SK-N-SH (cell line): ENCODE data around the gene CACNG5. TPM values are rescaled to one million over a fixed set of nuclear protein-coding genes. Genes with fewer than 3 reads are reported as not detected.

Experiments used
- CTCF ChIA-PET: fragments of 300-600, 350-600 bp; formaldehyde crosslinking; extraction: SDS; loops from one replicate; lab custom pipeline; 2021; lab: Yijun Ruan, JAX
- POLR2A ChIA-PET: fragments of 350-600 bp; sonication (Branson Sonifier 250); formaldehyde crosslinking; extraction: SDS; loops from one replicate; lab custom pipeline; 2020; ENCODE audit warnings: antibody characterized with exemption, inconsistent platforms; lab: Yijun Ruan, JAX
- DNase-seq: peaks from one replicate; pipeline ENCODE4 v3.0.0; 2012
- H2AFZ ChIP-seq: fragments of 200-600 bp; sonication (generic); 2 replicates; pipeline ENCODE4 v1.8.1; 2016; ENCODE audit warnings: antibody characterized with exemption, mild to moderate bottlenecking, low read depth
- H3F3A ChIP-seq: fragments of 200-600 bp; sonication (generic); replicated peaks from 2 replicates; pipeline ENCODE3; 2016; ENCODE audit warnings: antibody characterized with exemption, mild to moderate bottlenecking; ENCODE audit not compliant: insufficient read depth
- H3K27ac ChIP-seq, 2 experiments: fragments of 200-500 bp in 1 of 2; fragments of 200-600 bp in 1 of 2; sonication (Bioruptor generic) in 1 of 2; sonication (generic), shearing (Covaris generic) in 1 of 2; 2 replicates each; pipeline versions ENCODE4 v1.5.1 to v1.6.1; 2014 to 2016; ENCODE audit warnings: low read depth in 2 of 2, inconsistent platforms in 1 of 2, low read length in 1 of 2, mild to moderate bottlenecking in 1 of 2, mixed read lengths in 1 of 2
- H3K27me3 ChIP-seq: fragments of 200-600 bp; sonication (generic), shearing (Covaris generic); 2 replicates; pipeline ENCODE4 v1.6.1; 2016; ENCODE audit warnings: mixed run types; ENCODE audit not compliant: insufficient read depth
- H3K36me3 ChIP-seq, 2 experiments: fragments of 200-500 bp in 1 of 2; fragments of 200-600 bp in 1 of 2; sonication (Bioruptor generic) in 1 of 2; sonication (generic) in 1 of 2; replicated peaks in 1 of 2; 2 replicates each; pipeline versions ENCODE3 to v1.5.1; 2014 to 2016; ENCODE audit warnings: low read length in 1 of 2, mild to moderate bottlenecking in 1 of 2; ENCODE audit not compliant: insufficient read depth in 2 of 2, control insufficient read depth in 1 of 2
- H3K4me1 ChIP-seq, 2 experiments: fragments of 200-500 bp in 1 of 2; fragments of 200-600 bp in 1 of 2; sonication (Bioruptor generic) in 1 of 2; sonication (generic), shearing (Covaris generic) in 1 of 2; 2 replicates each; pipeline versions ENCODE4 v1.5.1 to v1.6.1; 2014 to 2016; ENCODE audit warnings: low read depth in 1 of 2, low read length in 1 of 2, mixed run types in 1 of 2; ENCODE audit not compliant: insufficient read depth in 2 of 2, control insufficient read depth in 1 of 2
- H3K4me2 ChIP-seq: fragments of 200-600 bp; sonication (generic), shearing (Covaris generic); 2 replicates; pipeline ENCODE4 v1.6.1; 2017; ENCODE audit warnings: mixed run types
- H3K4me3 ChIP-seq, 2 experiments: fragments of 200-500 bp in 1 of 2; fragments of 200-600 bp in 1 of 2; sonication (Bioruptor generic) in 1 of 2; sonication (generic), shearing (Covaris generic) in 1 of 2; 2 replicates each; pipeline versions ENCODE4 v1.5.1 to v1.8.1; 2014 to 2016; ENCODE audit warnings: low read depth in 2 of 2, inconsistent platforms in 1 of 2, low read length in 1 of 2, mild to moderate bottlenecking in 1 of 2, mixed read lengths in 1 of 2, moderate library complexity in 1 of 2
- H3K79me2 ChIP-seq: fragments of 200-600 bp; sonication (generic); 2 replicates; pipeline ENCODE4 v1.8.1; 2017; ENCODE audit warnings: mild to moderate bottlenecking; ENCODE audit not compliant: insufficient read depth
- H3K9ac ChIP-seq: fragments of 200-600 bp; sonication (generic); 2 replicates; pipeline ENCODE4 v1.6.1; 2017; ENCODE audit warnings: mixed run types
- H3K9me2 ChIP-seq: fragments of 200-600 bp; sonication (generic); 2 replicates; pipeline ENCODE4 v1.6.1; 2017; ENCODE audit warnings: mixed run types
- H3K9me3 ChIP-seq: fragments of 200-600 bp; sonication (generic); 2 replicates; pipeline ENCODE4 v1.6.1; 2017; ENCODE audit warnings: mixed run types, mild to moderate bottlenecking, moderate library complexity
- H4K20me1 ChIP-seq: fragments of 200-600 bp; sonication (generic); 2 replicates; pipeline ENCODE4 v1.6.1; 2017; ENCODE audit warnings: mild to moderate bottlenecking, mixed run types; ENCODE audit not compliant: insufficient read depth
- ELF1 ChIP-seq: IDR thresholded peaks from 2 replicates; pipeline ENCODE4 v1.4.0; 2012
- FOSL2 ChIP-seq: IDR thresholded peaks from 2 replicates; pipeline ENCODE4 v1.4.0; 2012; ENCODE audit warnings: low read depth, mild to moderate bottlenecking, moderate library complexity, borderline replicate concordance
- FOXM1 ChIP-seq: IDR thresholded peaks from 2 replicates; pipeline ENCODE4 v1.4.0; 2012; ENCODE audit warnings: low read depth, mild to moderate bottlenecking
- GATA2 ChIP-seq: sonication (generic); formaldehyde crosslinking; IDR thresholded peaks from 2 replicates; pipeline ENCODE4 v1.5.0; 2020; ENCODE audit warnings: mild to moderate bottlenecking, missing genetic modification reagents
- IRF3 ChIP-seq: fragments of 150-350 bp; IDR thresholded peaks from 2 replicates; pipeline ENCODE4 v1.6.1; 2016; ENCODE audit warnings: mild to moderate bottlenecking, low read depth, low read length
- JUND ChIP-seq: IDR thresholded peaks from 2 replicates; pipeline ENCODE4 v1.4.0; 2012
- MXI1 ChIP-seq: IDR thresholded peaks from 2 replicates; pipeline ENCODE4 v1.6.1; 2012; ENCODE audit warnings: mild to moderate bottlenecking, low read depth, low read length, improper control_type of control experiment
- NRF1 ChIP-seq: IDR thresholded peaks from 2 replicates; pipeline ENCODE4 v1.6.1; 2012; ENCODE audit warnings: low read depth, mild to moderate bottlenecking, low read length
- POLR2AphosphoS5 ChIP-seq: IDR thresholded peaks from 2 replicates; pipeline ENCODE4 v1.6.1; 2012; ENCODE audit warnings: low read depth, low read length
- RAD21 ChIP-seq: IDR thresholded peaks from 2 replicates; pipeline ENCODE4 v1.6.1; 2012; ENCODE audit warnings: mild to moderate bottlenecking, low read length
- RCOR1 ChIP-seq: fragments of 150-350 bp; IDR thresholded peaks from 2 replicates; pipeline ENCODE4 v1.6.1; 2017; ENCODE audit warnings: antibody characterized with exemption, low read length
- SIN3A ChIP-seq: IDR thresholded peaks from 2 replicates; pipeline ENCODE4 v1.6.1; 2012; ENCODE audit warnings: low read depth, mild to moderate bottlenecking, low read length, moderate library complexity, borderline replicate concordance
- SMC3 ChIP-seq: IDR thresholded peaks from 2 replicates; pipeline ENCODE4 v1.6.1; 2012; ENCODE audit warnings: low read depth, low read length, improper control_type of control experiment
- TAF1 ChIP-seq: IDR thresholded peaks from 2 replicates; pipeline ENCODE4 v1.6.1; 2012; ENCODE audit warnings: low read depth, mild to moderate bottlenecking, low read length, moderate library complexity, borderline replicate concordance
- TEAD4 ChIP-seq: IDR thresholded peaks from 2 replicates; pipeline ENCODE4 v1.4.0; 2012; ENCODE audit warnings: mild to moderate bottlenecking, borderline replicate concordance; ENCODE audit not compliant: insufficient read depth
- USF2 ChIP-seq: fragments of 150-350 bp; IDR thresholded peaks from 2 replicates; pipeline ENCODE4 v1.6.1; 2017; ENCODE audit warnings: antibody characterized with exemption, low read length, low read depth, borderline replicate concordance
- YY1 ChIP-seq: IDR thresholded peaks from 2 replicates; pipeline ENCODE4 v1.4.0; 2012; ENCODE audit warnings: low read depth, mild to moderate bottlenecking
- WGBS: methylation state at CpG from one replicate; pipeline ENCODE4 v1.1.6; 2017; ENCODE audit warnings: low lambda C conversion rate; 5-methylcytosine and 5-hydroxymethylcytosine counted together
- polyA plus RNA-seq, 3 experiments: library from polyadenylated mRNA; depleted of rRNA; stranded (reverse); fragments of >200 nt; gene quantifications; 2 replicates each; pipeline ENCODE4 v1.2.3, GENCODE V29; 2012
- TF ChIP-seq, protein P1 (sequence below): IDR thresholded peaks from 2 replicates; pipeline ENCODE4; 2012
- TF ChIP-seq, protein P2 (sequence below): IDR thresholded peaks from 2 replicates; pipeline ENCODE4 v1.4.0; 2012; ENCODE audit warnings: low read depth, borderline replicate concordance
- TF ChIP-seq, protein P3 (sequence below): fragments of 200-600 bp; sonication (generic); IDR thresholded peaks from 2 replicates; pipeline ENCODE4 v1.6.1; 2017; ENCODE audit warnings: antibody characterized with exemption, mild to moderate bottlenecking, moderate library complexity

CACNG5 gene
- polyA plus RNA-seq, 1 of the 3 experiments (the other 2 are of a cell fraction), result 0.10 TPM

DNA sequence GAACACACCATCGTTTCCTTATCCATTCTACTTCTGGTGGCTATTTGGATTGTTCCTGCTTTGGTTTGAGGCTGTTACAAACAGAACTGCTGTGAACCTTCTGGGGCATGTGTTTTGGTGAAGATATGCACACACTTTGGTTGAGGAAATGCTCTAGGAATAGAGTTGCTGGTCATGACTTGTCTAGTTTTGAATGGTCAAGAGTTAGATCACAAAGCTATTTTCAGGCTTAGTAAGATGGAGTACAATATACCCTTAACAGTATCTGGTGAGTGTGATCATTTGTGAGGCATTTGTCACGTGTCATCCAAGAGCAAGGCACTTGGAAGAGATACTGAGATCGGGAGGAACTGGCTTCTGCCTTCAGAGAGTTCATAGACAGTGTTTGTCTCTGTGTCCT is 47.0 kb upstream of the CACNG5 start:
- H3K79me2 ChIP-seq, result no peaks in the 10 kb centered on the region; the same call in 1 of the 2 replicates
- TF ChIP-seq POLR2AphosphoS5 (no peak), FOSL2 (no peak), ELF1 (no peak), YY1 (no peak), RCOR1 (no peak), TEAD4 (no peak), SMC3 (no peak), USF2 (no peak), JUND (no peak)
- TF ChIP-seq, protein P1, sequence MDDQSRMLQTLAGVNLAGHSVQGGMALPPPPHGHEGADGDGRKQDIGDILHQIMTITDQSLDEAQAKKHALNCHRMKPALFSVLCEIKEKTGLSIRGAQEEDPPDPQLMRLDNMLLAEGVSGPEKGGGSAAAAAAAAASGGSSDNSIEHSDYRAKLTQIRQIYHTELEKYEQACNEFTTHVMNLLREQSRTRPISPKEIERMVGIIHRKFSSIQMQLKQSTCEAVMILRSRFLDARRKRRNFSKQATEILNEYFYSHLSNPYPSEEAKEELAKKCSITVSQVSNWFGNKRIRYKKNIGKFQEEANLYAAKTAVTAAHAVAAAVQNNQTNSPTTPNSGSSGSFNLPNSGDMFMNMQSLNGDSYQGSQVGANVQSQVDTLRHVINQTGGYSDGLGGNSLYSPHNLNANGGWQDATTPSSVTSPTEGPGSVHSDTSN, result no peak
- H3F3A ChIP-seq, result peaks cover 3% of the 10 kb centered on the region
- DNase-seq, result no peak
- H3K36me3 ChIP-seq, result peaks cover 73 to 80% of the 10 kb centered on the region in 2 experiments
- H3K27me3 ChIP-seq, result no peaks in the 10 kb centered on the region
- H3K9me3 ChIP-seq, result no peaks in the 10 kb centered on the region
- H2AFZ ChIP-seq, result no peak overlapping the region
- ChIA-PET POLR2A (no interaction called here), CTCF (no interaction called here)
- 88% methylated on average over 3 of the region's 3 CpGs for WGBS
- H3K4me2 ChIP-seq, result no peak overlapping the region
- no peaks in the 10 kb centered on the region for H3K9me2 ChIP-seq
- H4K20me1 ChIP-seq, result 0 out of 2 replicates have a peak, but pooled peaks cover 5% of the 10 kb centered on the region
- H3K4me3 ChIP-seq, result no peak overlapping the region
- H3K27ac ChIP-seq, result no peak overlapping the region
- H3K4me1 ChIP-seq, result peaks cover 0 to 13% of the 10 kb centered on the region in 2 experiments; a peak in 1 of 4 replicates
- no peak overlapping the region for H3K9ac ChIP-seq

DNA sequence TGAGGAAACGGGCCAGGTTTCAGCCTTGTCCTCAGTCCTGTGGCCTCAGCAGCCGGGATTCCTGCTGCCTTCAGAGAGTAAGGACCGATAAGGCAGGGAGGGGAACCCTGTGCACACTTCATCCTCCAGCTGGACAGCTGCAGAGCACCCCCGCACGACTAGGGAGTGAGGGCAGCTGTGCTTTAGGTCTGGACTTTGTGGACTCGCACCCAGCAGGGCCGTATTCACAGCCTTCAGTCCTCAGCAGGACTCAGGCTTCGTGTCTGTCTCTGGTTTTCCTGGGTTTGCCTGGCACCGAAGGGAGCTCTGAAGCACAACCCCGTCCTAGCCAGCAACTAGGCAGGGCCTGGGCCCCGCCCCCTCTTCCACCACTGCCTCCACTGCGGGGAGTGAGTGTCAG is 45.8 kb upstream of the CACNG5 start:
- POLR2A ChIA-PET, result no interaction called here
- Histone ChIP-seq H4K20me1 (0 out of 2 replicates have a peak, but pooled peaks cover 5% of the 10 kb centered on the region), H3K4me2 (no peak overlapping the region), H3K36me3 (peaks cover 73 to 80% of the 10 kb centered on the region in 2 experiments), H2AFZ (no peak overlapping the region), H3K79me2 (no peaks in the 10 kb centered on the region; the same call in 1 of the 2 replicates), H3K4me1 (peaks cover 0 to 12% of the 10 kb centered on the region in 2 experiments; a peak in 1 of 4 replicates), H3K27ac (no peak overlapping the region), H3K9me2 (no peaks in the 10 kb centered on the region), H3K27me3 (no peaks in the 10 kb centered on the region), H3K9me3 (no peaks in the 10 kb centered on the region), H3K9ac (no peak overlapping the region), H3F3A (peaks cover 7% of the 10 kb centered on the region), H3K4me3 (no peak overlapping the region)
- WGBS, result 93% methylated on average over 12 of the region's 12 CpGs
- DNase-seq, result no peak
- CTCF ChIA-PET, result interaction anchor here (0.7 to 0.8 kb wide), 2 partner anchors 17 to 111 kb away, joined by 3 to 4 read pairs; no protein-coding TSS in a partner anchor
- TF ChIP-seq GATA2 (CRISPR knock-in tag) (no peak), MXI1 (no peak), RAD21 (no peak), YY1 (no peak), SMC3 (no peak), POLR2AphosphoS5 (no peak), NRF1 (no peak), IRF3 (no peak), SIN3A (no peak), FOXM1 (no peak), TAF1 (no peak), FOSL2 (no peak)
- TF ChIP-seq, protein P2, sequence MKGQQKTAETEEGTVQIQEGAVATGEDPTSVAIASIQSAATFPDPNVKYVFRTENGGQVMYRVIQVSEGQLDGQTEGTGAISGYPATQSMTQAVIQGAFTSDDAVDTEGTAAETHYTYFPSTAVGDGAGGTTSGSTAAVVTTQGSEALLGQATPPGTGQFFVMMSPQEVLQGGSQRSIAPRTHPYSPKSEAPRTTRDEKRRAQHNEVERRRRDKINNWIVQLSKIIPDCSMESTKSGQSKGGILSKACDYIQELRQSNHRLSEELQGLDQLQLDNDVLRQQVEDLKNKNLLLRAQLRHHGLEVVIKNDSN, result no peak
- TF ChIP-seq, protein P3, sequence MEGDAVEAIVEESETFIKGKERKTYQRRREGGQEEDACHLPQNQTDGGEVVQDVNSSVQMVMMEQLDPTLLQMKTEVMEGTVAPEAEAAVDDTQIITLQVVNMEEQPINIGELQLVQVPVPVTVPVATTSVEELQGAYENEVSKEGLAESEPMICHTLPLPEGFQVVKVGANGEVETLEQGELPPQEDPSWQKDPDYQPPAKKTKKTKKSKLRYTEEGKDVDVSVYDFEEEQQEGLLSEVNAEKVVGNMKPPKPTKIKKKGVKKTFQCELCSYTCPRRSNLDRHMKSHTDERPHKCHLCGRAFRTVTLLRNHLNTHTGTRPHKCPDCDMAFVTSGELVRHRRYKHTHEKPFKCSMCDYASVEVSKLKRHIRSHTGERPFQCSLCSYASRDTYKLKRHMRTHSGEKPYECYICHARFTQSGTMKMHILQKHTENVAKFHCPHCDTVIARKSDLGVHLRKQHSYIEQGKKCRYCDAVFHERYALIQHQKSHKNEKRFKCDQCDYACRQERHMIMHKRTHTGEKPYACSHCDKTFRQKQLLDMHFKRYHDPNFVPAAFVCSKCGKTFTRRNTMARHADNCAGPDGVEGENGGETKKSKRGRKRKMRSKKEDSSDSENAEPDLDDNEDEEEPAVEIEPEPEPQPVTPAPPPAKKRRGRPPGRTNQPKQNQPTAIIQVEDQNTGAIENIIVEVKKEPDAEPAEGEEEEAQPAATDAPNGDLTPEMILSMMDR, result no peak
